ENCODE results near the gene TXNL4A. TPM values are rescaled to one million over a fixed set of nuclear protein-coding genes. Genes with fewer than 3 reads are reported as not detected.

Gene TXNL4A
- total RNA-seq, 1 donor from 2014 or later = 79.5 TPM

- H3K27ac Mint-ChIP-seq = peak overlapping the region; percentile 12
- H3K4me1 Mint-ChIP-seq = no peaks in the 10 kb centered on the region
- peaks cover 19% of the 10 kb centered on the region for H3K9me3 Mint-ChIP-seq
- DNase-seq (ENCODE audit: low spot score in 2 of 2, unreplicated experiment in 2 of 2) = no peak
- no peak overlapping the region for H3K4me3 Mint-ChIP-seq
- TF ChIP-seq, protein P1, sequence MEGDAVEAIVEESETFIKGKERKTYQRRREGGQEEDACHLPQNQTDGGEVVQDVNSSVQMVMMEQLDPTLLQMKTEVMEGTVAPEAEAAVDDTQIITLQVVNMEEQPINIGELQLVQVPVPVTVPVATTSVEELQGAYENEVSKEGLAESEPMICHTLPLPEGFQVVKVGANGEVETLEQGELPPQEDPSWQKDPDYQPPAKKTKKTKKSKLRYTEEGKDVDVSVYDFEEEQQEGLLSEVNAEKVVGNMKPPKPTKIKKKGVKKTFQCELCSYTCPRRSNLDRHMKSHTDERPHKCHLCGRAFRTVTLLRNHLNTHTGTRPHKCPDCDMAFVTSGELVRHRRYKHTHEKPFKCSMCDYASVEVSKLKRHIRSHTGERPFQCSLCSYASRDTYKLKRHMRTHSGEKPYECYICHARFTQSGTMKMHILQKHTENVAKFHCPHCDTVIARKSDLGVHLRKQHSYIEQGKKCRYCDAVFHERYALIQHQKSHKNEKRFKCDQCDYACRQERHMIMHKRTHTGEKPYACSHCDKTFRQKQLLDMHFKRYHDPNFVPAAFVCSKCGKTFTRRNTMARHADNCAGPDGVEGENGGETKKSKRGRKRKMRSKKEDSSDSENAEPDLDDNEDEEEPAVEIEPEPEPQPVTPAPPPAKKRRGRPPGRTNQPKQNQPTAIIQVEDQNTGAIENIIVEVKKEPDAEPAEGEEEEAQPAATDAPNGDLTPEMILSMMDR (IDR thresholded peaks at IDR 0.05; ENCODE audit: unreplicated experiment) = no peak
- H3K36me3 Mint-ChIP-seq = peaks cover 55% of the 10 kb centered on the region
- H3K27me3 Mint-ChIP-seq (ENCODE audit: low read depth) = no peaks in the 10 kb centered on the region
Observed at GRCh38 chr18:79924814-79925731, 63.3 kb downstream of the TXNL4A start.

DNA sequence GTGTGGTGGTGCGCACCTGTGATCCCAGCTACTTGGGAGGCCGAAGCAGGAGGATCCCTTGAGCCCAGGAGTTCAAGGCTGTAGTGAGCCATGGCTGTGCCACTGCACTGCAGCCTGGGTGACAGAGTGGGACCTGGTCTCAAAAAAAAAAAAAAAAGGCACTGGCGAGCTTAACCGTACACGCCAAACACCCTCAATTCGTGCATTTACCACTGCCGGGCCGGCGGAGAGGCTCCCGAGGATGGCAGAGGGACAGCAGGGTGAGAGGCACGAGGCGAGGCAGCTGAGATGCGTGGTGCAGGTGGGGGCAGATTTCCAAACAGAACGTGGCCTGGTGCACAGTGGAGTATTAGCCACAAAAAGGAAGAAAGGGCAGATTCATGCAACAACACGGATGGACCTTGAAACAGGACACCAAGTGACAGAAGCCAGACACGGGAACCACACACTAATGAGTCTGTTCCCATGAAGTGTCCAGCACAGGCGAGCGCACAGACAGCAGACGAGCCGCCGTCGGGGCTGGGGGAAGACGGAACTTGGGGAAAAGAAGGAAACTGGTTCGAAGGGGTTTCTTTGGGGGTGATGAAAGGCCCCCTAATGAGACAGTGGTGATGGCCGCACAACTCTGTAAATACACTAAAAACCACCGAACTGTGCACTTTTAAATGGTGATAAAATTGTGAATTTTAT is 64.3 kb downstream of the TXNL4A start:
- Mint-ChIP-seq H3K27ac (no peak overlapping the region), H3K36me3 (peaks cover 48% of the 10 kb centered on the region)

GRCh38 chr18:79922971-79923411 is 65.4 kb downstream of the TXNL4A start:
- no peak overlapping the region for H3K27ac Mint-ChIP-seq
- TF ChIP-seq, protein P1 (IDR thresholded peaks at IDR 0.05; ENCODE audit: unreplicated experiment) = no peak
- no peak for DNase-seq (ENCODE audit: low spot score in 2 of 2, unreplicated experiment in 2 of 2)
- no peak overlapping the region for H3K4me3 Mint-ChIP-seq
- no peaks in the 10 kb centered on the region for H3K27me3 Mint-ChIP-seq (ENCODE audit: low read depth)
- H3K4me1 Mint-ChIP-seq = no peaks in the 10 kb centered on the region
- peaks cover 45% of the 10 kb centered on the region for H3K36me3 Mint-ChIP-seq
- peaks cover 3% of the 10 kb centered on the region for H3K9me3 Mint-ChIP-seq

More for the DNA sequence above, 64.3 kb downstream of the TXNL4A start:
- no peaks in the 10 kb centered on the region for H3K4me1 Mint-ChIP-seq
- H3K4me3 Mint-ChIP-seq = no peak overlapping the region
- peaks cover 9% of the 10 kb centered on the region for H3K9me3 Mint-ChIP-seq
- DNase-seq (ENCODE audit: low spot score in 2 of 2, unreplicated experiment in 2 of 2) = no peak
- no peaks in the 10 kb centered on the region for H3K27me3 Mint-ChIP-seq (ENCODE audit: low read depth)
- TF ChIP-seq, protein P1 (IDR thresholded peaks at IDR 0.05; ENCODE audit: unreplicated experiment) = no peak

- Mint-ChIP-seq H3K27me3 (ENCODE audit: low read depth) (no peaks in the 10 kb centered on the region), H3K36me3 (peaks cover 52% of the 10 kb centered on the region), H3K9me3 (peaks cover 3% of the 10 kb centered on the region), H3K27ac (no peak overlapping the region), H3K4me3 (no peak overlapping the region), H3K4me1 (no peaks in the 10 kb centered on the region)
- DNase-seq (ENCODE audit: low spot score in 2 of 2, unreplicated experiment in 2 of 2) = no peak
- TF ChIP-seq, protein P1 (IDR thresholded peaks at IDR 0.05; ENCODE audit: unreplicated experiment) = no peak
Observed at GRCh38 chr18:79921984-79922965, 66.1 kb downstream of the TXNL4A start.

Other genes starting within 250 kb of the TXNL4A start
- gene KCNG2, start 190.6 kb downstream of the TXNL4A start, total RNA-seq = 0.14 TPM in 1 of 3 replicates, not detected in the others
- gene SLC66A2, start 36.9 kb downstream of the TXNL4A start, total RNA-seq = 33.5 to 34.6 TPM (median 34.4 TPM) in 3 replicates
- 31.8 to 35.4 TPM (median 33.9 TPM) in 3 replicates for gene HSBP1L1, start 23.9 kb downstream of the TXNL4A start, total RNA-seq
- 35.3 to 38.3 TPM (median 37.5 TPM) in 3 replicates for gene RBFA, start 45.9 kb upstream of the TXNL4A start, total RNA-seq
- 32.2 to 33.9 TPM (median 33.1 TPM) in 3 replicates for gene ADNP2, start 120.7 kb upstream of the TXNL4A start, total RNA-seq

Data from mesothelial cell of epicardium (in vitro differentiated cells).